ENCODE data around the gene MBD6. TPM values are rescaled to one million over a fixed set of nuclear protein-coding genes. Genes with fewer than 3 reads are reported as not detected.

MBD6 gene
- total and polyA plus RNA-seq, 2 of the 13 experiments (the other 11 are each of a cell fraction or from before 2014, with no cell fraction given): 4.1 to 5.9 TPM

GRCh38 chr12:57541717-57542116 is 19.1 kb downstream of the MBD6 start:
- no peak for FAIRE-seq
- Histone ChIP-seq H3K4me1 (ENCODE audit: insufficient read depth, low read length) (peaks cover 18% of the 10 kb centered on the region), H3K36me3 (replicated peaks in 1 of 2; ENCODE audit: control insufficient read depth in 1 of 2, insufficient read depth in 2 of 2, low read length in 2 of 2) (peaks cover 2 to 12% of the 10 kb centered on the region in 2 experiments; a peak in 3 of 5 replicates), H3K9me3 (ENCODE audit: low read length) (no peaks in the 10 kb centered on the region), H2AFZ (ENCODE audit: low read length) (no peak overlapping the region), H3K4me2 (ENCODE audit: low read depth, low read length) (no peak overlapping the region), H3K27ac (ENCODE audit: extremely low read length, insufficient read depth, low read length) (no peak overlapping the region), H4K20me1 (ENCODE audit: insufficient read depth, low read length) (no peaks in the 10 kb centered on the region), H3K9ac (ENCODE audit: insufficient read depth, low read depth, low read length) (no peak overlapping the region), H3K4me3 (replicated peaks in 1 of 3; ENCODE audit: insufficient read depth in 1 of 3, low read depth in 2 of 3, low read length in 3 of 3) (no peak overlapping the region), H3K27me3 (ENCODE audit: control insufficient read depth in 1 of 2, insufficient read depth in 2 of 2, low read length in 2 of 2) (peaks cover 0 to 3% of the 10 kb centered on the region in 2 experiments; a peak in 1 of 5 replicates), H3K79me2 (ENCODE audit: insufficient read depth, low read length) (peaks cover 20% of the 10 kb centered on the region)
- no TSS peak for BruUV-seq (replicated peaks)
- in situ Hi-C loops (cut with HindIII; ENCODE audit: extremely low pct_ligation_motif_present, low pct_unique_long_range_greater_than_20kb) (no loop called here), intact Hi-C loops (cut with micrococcal nuclease; ENCODE audit: unreplicated experiment) (no loop called here)
- 97% methylated on average over 2 of the region's 2 CpGs for WGBS (ENCODE audit: low lambda C conversion rate)
- ChIA-PET CTCF (ENCODE audit: low intra/inter-chr PET ratio, low total read pairs) (no interaction called here), POLR2A (interaction anchor here (1.1 kb wide), 1 partner anchor 21 kb away, joined by 3 read pairs; the partner anchor contains the start of gene DDIT3)
- TF ChIP-seq ZNF333 (CRISPR knock-in tag; IDR thresholded peaks at IDR 0.05; ENCODE audit: borderline replicate concordance) (no peak), PREB (CRISPR knock-in tag; IDR thresholded peaks at IDR 0.05) (no peak), TGIF2 (CRISPR knock-in tag; IDR thresholded peaks at IDR 0.05) (no peak), NKX3-1 (CRISPR knock-in tag; IDR thresholded peaks at IDR 0.05) (no peak), ZNF264 (CRISPR knock-in tag; IDR thresholded peaks at IDR 0.05) (no peak), ZSCAN9 (CRISPR knock-in tag; IDR thresholded peaks at IDR 0.05; ENCODE audit: borderline replicate concordance) (no peak), HOXA3 (CRISPR knock-in tag; IDR thresholded peaks at IDR 0.05) (no peak), ZNF101 (CRISPR knock-in tag; IDR thresholded peaks at IDR 0.05; ENCODE audit: borderline replicate concordance, low read depth) (no peak), THAP11 (CRISPR knock-in tag; IDR thresholded peaks at IDR 0.05) (no peak), POLR2G (IDR thresholded peaks at IDR 0.05; ENCODE audit: low read depth, low read length) (no peak)
- ATAC-seq: no peak
- no peak for DNase-seq (ENCODE audit: low spot score)

Data from HepG2 (cell line).